GM19239 (cell line): ENCODE results near the gene EPB41L2.
"Not testable (repeated sequence)": the region's sequence is repeated elsewhere in the genome, so short reads cannot be mapped to it uniquely, and the experiment has no call there.

Experiments used
- DNase-seq: peaks from one replicate; pipeline ENCODE4 v3.0.0; 2011; ENCODE audit warnings: low spot score; ENCODE audit not compliant: insufficient read length
- FAIRE-seq: peaks from 2 replicates; lab custom pipeline; 2011; peaks lifted over from hg19 to GRCh38; lab: Jason Lieb, UNC

EPB41L2 gene

DNA sequence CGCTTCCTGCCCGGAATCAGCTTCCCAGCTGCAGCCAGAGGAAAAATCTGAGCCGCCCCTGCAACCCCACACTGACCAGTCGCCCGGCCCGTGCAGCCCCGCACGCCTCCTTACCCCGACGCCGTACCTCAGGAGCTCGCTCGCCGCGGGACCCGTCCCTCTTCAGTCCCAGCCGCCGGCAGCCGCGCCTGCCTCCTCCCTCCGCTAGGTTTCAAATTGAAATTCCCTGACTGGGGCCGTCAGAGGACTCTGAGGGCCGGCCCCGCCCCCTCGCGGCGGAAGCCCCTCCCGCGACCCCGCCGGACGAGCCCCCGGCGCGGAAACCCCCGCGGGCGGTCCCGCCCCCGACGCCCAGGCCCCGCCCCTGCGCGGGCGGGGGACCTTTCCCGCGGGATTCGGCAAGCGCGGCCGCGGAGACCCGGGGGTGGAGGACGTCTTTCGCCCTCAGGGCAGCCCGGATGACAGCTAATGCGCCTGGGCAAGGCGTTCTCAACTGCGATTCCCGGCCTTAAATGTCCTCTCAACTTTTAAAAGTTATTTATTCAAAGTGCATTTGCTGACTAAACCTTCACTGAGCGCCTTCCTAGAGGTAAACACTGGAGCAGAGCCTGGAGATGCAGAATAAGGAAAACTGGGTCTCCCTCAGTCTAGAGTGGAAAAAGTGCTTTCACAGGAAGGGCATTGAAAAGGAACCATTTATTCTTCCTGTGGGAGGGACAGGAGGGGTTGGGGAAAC is at the start of gene EPB41L2:
EPB41L2 (minus strand) TSS at position 218 of the 736 bp plus-strand sequence. CDS start 106,760 bp downstream, outside the sequence.
- DNase-seq (peak; percentile 81), FAIRE-seq (peak; percentile 77)

DNA sequence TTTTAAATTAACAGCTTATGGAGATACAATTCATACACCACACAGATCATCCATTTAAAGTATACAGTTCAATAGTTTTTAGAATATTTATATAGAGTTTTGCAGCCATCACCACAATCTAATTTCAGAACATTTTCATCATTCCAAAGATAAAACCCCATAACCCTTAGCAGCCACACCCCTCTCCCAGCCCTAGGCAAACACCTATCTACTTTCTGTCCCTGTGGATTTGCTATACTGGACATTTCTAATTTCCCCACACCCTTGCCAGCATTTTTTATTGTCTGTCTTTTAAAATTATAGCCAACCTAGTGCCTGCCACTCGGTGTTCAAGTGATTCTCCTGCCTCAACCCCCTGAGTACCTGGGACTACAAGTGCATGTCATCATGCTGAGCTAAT is 49.2 kb upstream of the EPB41L2 start:
- DNase-seq (no peak), FAIRE-seq (no peak)

DNA sequence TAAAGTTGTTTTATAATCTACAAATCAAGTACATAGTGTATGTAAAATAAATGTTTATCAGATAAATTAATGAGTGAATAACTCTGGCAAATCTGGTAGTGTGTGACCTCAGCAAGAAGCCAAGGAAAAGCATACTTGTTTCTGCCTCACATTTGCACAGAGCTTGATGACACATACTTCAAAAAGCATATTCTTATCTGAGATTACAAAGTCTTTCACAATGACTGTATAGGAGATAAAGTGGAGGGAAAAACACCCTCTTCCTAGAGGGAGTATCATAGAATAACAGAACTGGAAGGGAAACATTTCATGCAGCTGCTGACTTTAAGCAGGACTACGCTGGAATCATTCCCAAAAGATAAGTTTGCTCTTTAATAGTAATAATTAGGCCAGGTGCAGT is 44.1 kb upstream of the EPB41L2 start:
- DNase-seq (no peak), FAIRE-seq (no peak)

DNA sequence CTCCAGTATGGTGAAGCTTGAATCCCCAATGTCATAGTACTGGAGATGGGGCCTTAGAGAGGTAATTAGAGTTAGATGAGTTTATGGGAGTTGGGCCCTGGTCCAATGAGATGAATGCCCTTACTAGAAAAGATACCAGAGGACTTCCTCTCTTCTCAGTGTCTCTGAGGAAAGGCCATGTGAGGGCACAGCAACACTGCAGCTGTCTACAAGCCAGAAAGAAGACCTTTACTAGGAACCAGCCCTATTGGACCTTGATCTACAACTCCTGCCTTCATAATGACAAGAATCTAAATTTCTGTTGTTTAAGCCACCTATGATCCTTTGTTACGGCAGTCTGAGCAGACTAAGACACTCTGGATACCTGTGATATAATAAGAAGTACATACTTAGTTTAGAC is 40.9 kb upstream of the EPB41L2 start:
- no peak for DNase-seq
- FAIRE-seq = no peak

DNA sequence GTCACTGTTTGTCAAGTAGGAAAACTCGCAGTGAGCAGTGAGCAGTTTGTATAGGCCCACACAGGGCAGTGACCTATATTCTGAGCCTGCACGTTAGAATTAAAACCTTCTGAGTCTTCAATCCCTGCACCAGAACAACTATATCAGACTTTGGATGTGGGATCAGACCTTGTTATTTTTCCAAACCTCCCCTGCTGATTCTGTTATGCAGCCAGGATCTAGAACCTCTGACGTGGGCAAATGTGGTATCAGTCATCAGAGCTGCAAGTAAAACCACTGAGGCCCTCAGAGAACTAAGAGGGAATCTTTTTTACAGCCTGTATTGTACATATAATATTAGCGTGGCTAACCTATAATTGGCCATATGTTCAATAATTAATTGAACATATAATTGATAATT is 40.3 kb upstream of the EPB41L2 start:
- DNase-seq = no peak
- FAIRE-seq = no peak

DNA sequence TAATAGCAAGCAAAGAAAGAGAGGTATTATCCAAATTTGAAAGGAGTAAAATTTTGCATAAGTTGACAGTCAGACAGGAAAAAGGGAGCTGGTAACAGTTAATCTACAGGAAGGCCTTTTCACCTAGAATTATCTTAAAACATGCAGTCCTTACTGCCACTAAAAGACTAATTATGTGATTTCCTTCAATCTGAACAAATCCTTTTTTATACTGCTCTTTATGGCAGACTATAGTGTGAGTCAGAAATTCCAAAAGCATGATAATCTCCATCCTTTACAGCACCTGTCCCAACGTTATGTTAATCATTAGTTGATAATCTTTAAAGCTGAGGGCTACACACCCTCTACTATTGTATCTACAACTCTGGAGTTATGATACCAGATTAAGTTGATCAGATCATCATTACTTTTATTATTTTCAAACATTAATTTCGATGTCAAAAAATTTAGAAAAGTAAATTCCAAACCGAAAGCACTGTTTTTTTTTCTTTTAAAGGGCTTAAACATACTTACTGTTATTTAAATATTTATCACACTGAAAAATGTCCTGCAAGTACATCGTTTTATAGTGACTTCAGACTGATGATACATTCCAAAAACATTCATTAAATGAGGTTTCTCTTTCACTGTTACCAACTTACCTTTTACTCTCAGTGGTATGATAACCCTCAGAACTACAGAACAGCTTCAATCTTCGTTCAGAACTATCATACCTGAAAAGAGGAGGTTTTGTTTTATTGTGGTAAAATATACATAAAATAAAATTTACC is 39.1 kb upstream of the EPB41L2 start:
- FAIRE-seq = no peak
- no peak for DNase-seq

DNA sequence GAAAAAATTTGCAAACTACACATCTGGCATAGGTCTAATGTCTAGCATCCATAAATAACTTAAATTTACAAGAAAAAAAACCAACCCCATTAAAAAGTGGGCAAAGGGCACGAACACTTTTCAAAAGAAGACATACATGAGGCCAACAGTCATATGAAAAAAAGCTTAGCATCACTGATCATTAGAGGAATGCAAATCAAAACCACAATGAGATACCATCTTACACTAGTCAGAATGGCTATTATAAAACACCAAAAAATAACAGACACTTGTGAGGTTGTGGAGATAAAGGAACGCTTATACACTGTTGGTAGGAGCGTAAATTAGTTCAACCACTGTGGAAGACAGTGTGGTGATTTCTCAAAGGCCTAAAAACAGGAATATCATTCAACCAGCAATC is 33.7 kb upstream of the EPB41L2 start:
- FAIRE-seq = no peak
- no peak for DNase-seq

DNA sequence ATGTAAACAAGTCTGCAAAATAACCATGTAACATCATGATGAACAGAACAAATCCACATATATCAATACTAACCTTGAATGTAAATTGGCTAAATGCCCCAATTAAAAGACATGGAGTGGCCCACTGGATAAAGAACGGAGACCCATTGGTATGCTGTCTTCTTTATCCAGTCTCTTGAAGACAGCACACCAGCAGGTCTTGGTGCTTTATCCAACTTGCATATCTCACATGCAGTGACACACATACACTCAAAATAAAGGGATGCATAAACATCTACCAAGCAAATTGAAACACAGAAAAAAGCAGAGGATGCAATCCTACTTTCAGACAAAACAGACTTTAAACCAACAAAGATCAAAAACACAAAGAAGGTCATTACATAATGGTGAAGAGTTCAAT is 30.3 kb upstream of the EPB41L2 start:
- no peak for FAIRE-seq
- DNase-seq = no peak

DNA sequence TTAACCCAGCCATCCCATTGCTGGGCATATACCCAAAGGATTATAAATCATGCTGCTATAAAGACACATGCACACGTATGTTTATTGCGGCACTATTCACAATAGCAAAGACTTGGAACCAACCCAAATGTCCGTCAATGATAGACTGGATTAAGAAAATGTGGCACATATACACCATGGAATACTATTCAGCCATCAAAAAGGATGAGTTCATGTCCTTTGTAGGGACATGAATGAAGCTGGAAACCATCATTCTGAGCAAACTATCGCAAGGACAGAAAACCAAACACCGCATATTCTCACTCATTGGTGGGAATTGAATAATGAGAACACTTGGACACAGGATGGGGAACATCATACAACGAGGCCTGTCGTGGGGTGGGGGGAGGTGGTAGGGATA is 28.9 kb upstream of the EPB41L2 start:
- not testable (repeated sequence) for FAIRE-seq, DNase-seq

DNA sequence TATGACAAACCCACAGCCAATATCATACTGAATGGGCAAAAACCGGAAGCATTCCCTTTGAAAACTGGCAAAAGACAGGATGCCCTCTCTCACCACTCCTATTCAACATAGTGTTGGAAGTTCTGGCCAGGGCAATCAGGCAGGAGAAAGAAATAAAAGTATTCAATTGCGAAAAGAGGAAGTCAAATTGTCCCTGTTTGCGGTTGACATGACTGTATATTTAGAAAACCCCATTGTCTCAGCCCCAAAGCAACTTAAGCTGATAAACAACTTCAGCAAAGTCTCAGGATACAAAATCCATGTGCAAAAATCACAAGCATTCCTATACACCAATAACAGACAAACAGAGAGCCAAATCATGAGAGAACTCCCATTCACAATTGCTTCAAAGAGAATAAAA is 27.3 kb upstream of the EPB41L2 start:
- not testable (repeated sequence) for DNase-seq, FAIRE-seq

DNA sequence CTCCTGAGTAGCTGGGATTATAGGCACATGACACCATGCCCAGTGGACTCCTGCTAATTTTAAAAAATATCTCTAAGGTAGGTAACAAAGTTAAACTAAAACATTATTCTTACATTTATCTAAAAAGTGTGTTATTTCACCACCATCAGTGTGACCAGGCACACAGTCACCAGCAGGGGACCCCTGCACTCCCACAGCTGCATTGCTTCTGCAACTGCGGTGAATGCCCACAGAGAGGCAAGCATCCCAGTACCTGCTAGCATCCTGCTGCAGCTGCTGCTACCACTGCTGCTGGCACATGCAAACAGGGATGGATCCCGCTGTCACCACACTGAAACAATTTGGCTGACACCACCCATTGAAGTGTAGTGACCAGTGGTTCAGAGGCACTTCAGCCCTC is 21.9 kb upstream of the EPB41L2 start:
- FAIRE-seq (no peak), DNase-seq (no peak)

DNA sequence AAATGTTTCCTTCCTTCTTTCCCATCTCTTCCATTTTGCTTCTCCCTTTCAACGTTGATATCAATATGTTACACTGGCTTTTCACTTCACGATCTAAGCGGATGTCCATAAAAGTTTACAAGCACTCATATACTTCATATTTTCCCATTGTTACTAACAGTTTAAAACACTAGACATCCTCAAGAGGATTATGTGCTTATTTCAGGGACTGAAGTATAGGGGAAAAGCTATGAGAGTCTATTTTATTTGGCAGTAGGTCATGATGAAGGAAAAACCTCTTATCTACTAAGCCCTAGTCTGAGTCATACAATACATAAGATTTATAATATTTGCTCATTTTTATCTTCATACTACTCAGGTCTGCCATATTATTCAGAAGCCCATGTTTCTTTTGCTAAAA is 20.6 kb upstream of the EPB41L2 start:
- FAIRE-seq = no peak

DNA sequence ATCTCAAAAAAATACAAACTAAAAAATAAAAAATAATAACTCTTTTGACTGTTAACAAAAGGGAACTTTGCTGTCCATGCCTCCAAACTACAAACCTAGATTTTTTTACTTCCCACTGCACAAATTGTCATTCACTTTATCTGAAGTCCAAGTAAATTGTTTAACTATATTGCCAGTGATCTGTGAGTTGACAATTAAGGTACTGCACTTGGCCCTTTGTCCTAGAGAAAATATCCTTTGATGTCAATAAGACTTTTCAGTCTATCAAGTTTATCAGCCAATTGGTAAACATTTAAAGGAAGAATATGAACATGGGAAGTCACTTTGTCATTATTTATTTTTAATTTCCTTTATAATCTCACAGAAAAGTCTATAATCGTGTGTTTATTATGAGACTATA is 19.3 kb upstream of the EPB41L2 start:
- DNase-seq (no peak), FAIRE-seq (no peak)

More for the DNA sequence above, 20.6 kb upstream of the EPB41L2 start:
- DNase-seq = no peak

DNA sequence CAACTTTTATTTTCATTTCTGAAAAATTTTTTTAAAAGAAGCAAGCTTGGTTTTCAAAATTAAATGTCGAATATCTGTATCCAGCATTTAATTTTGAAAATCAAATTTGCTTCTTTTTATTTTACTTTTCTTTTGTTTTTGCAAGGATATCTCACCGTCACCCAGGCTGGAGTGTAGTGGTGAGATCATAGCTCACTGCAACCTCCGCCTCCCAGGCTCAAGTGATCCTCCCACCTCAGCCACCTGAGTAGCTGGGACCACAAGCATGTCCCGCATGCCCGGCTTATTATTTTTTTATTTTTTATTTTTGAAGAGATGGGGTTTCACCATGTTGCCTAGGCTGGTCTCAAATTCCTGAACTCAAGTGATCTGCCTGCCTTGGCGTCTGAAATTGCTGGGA is 17.0 kb upstream of the EPB41L2 start:
- FAIRE-seq = no peak
- no peak for DNase-seq

DNA sequence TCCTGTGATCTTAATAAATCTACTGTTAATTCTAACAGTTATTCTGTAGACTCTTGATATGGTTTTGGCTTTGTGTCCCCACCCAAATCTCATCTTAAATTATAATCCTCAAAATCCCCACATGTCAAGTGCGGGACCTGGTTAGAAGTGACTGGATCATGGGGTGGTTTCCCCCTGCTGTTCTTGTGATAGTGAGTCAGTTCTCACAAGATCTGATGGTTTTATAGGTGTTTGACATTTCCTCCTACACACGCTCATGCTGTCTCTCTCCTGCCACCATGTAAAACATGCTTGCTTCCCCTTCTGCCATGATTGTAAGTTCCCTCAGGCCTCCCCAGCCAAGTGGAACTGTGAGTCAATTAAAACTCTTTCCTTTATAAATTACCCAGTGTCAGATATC is 10.5 kb upstream of the EPB41L2 start:
- no peak for FAIRE-seq
- no peak for DNase-seq

DNA sequence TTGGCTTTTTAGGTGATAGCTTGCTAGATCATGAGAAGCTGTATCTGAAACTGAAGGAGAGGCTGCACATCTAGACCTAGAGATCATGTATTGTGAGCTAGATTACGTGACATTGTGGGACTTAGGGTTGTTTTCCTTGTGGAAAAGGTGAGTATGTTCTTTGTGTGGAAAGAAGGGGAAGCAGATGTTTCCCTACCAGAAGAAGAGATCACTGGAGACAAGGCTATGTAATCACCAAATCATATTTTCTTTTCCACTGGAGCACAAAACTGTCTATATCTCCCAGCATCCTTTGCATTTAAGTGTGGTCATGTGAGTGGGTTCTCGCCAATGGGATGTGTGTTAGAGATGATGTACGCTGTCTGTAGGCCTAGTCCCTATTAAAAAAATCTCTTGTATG is 7.0 kb upstream of the EPB41L2 start:
- DNase-seq (no peak), FAIRE-seq (no peak)

DNA sequence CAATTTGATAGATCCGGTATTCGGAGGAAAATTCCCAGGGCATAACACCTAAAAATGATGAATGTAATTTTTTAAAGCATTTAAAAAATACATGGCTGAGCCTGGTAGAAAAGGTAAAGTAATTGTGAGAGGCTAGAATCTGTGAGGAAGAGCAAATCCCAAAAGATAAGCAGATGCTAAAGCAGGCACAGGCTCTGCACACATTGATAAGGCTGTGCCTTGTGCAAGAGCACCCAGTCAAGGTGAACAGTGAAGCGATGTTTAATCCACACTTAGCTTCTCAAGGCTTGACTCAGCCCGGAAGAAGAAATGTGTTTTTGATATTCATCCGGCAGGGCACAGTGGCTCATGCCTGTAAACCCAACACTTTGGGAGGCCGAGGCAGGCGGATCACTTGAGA is 5.1 kb upstream of the EPB41L2 start:
- DNase-seq = no peak
- FAIRE-seq = no peak

DNA sequence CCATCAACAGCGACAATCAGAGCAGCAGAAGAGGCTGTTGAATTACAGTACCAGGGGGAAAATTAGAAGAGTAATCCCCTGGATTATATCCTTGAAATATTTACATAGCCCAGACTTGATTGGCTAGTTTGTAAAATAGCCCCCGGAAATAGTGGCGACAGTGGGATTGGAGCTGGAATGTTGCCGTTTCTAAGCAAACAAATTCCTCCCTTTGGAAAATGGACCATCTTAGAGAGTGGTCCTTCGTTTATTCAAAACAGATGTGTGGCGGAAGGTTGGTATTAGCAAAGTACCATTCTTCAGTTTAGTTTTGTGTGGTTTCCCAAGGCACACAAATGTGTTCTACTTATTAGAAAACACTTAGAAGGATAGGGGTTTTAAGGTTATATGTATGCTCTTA is 4.5 kb upstream of the EPB41L2 start:
- DNase-seq (no peak), FAIRE-seq (no peak)

DNA sequence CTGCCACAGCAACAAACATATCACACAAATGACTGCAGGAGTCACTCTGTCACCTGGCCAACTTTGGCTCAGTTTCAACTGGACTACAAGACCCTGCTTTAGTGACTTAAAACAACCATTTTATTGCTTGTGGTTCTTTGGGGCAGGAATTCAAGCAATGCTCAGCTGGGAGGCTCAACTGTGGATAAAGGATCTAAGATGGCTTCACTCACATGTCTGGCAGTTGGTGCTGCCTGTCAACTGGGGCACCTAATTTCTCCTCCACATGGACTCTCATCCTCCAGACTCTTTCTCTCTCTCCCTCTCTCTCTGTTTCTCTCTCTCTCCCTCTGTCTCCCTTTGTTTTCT is 2.8 kb upstream of the EPB41L2 start:
- FAIRE-seq = no peak
- no peak for DNase-seq

DNA sequence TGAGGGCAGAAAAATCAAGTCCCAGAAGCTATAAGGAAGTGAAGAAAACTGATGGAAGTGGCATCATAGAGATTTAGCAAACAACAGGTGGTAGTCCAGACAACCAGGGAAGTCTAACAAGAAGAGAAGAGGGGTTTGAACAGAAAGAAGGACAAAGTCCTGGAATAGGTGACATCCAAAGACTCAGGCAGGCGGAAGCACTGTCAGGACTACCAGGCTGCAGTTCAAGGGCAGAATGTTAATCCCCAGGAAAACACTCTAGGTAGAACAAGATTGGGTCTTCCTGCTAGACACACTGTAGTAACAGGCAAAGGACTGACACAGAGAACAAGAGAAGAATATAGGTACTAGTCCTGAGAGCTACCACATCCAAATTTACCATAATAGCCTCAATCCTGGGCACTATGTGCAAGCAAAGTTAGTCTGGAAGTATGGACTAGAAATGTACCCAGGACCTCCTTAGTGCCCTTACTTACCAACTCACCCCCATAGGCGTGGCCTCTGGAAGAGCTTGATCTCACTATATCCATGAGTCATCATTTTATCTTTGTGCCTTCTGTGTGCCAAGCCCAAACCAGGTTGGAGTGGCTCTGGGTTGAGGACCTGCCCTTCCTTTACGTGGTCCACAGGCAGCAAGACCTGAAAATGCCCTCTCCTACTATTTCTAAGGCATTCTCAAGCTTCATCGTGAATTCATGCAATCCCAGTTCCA is 2.2 kb upstream of the EPB41L2 start:
- FAIRE-seq (no peak), DNase-seq (no peak)

DNA sequence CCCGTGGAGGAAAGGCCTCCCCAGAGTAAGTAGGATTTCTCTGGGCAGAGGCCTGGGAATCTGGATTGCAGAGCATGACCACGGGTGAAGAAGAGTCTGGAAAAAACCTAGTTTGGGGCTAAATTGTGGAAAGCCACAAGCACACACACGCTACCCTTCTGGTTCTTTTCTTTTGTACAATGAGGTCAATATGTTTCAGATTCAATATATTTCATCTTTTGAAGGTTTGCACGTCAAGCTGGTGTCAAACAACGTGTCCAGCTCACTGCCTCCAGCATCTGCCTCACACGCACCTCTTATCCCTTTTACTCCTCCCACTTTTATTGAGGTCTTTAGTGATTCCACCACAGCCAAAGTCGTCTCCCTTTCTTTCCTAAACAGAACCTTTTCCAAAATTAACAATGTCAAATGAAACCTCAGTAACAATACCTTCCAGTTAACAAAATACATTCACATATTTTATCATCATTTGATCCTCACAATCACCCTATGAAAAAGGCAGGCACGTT is 773 bp upstream of the EPB41L2 start:
- DNase-seq (no peak), FAIRE-seq (peak; percentile 31)
